ENCODE data around the gene CFAP299.
"Not testable (repeated sequence)": the region's sequence is repeated elsewhere in the genome, so short reads cannot be mapped to it uniquely, and the experiment has no call there.

DNA sequence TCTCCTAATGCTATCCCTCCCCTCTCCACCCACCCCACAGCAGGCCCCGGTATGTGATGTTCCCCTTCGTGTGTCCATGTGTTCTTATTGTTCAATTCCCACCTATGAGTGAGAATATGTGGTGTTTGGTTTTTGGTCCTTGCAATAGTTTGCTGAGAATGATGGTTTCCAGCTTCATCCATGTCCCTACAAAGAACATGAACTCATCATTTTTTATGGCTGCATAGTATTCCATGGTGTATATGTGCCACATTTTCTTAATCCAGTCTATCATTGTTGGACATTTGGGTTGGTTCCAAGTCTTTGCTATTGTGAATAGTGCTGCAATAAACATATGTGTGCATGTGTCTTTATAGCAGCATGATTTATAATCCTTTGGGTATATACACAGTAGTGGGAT lies 44.9 kb upstream of the CFAP299 start:
- TF ChIP-seq, protein P1, sequence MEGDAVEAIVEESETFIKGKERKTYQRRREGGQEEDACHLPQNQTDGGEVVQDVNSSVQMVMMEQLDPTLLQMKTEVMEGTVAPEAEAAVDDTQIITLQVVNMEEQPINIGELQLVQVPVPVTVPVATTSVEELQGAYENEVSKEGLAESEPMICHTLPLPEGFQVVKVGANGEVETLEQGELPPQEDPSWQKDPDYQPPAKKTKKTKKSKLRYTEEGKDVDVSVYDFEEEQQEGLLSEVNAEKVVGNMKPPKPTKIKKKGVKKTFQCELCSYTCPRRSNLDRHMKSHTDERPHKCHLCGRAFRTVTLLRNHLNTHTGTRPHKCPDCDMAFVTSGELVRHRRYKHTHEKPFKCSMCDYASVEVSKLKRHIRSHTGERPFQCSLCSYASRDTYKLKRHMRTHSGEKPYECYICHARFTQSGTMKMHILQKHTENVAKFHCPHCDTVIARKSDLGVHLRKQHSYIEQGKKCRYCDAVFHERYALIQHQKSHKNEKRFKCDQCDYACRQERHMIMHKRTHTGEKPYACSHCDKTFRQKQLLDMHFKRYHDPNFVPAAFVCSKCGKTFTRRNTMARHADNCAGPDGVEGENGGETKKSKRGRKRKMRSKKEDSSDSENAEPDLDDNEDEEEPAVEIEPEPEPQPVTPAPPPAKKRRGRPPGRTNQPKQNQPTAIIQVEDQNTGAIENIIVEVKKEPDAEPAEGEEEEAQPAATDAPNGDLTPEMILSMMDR (IDR thresholded peaks at IDR 0.05): not testable (repeated sequence)
- not testable (repeated sequence) for TF ChIP-seq POLR2A (IDR thresholded peaks at IDR 0.05)
